NCI-H2029 (cell line): Measurements from ENCODE around the gene SYT15B.
"Not testable (repeated sequence)": the region's sequence is repeated elsewhere in the genome, so short reads cannot be mapped to it uniquely, and the experiment has no call there.

Experiments
- DNase-seq: peaks from one replicate; lab custom pipeline; 2025; lab: John Stamatoyannopoulos, UW

The SYT15B gene

DNA sequence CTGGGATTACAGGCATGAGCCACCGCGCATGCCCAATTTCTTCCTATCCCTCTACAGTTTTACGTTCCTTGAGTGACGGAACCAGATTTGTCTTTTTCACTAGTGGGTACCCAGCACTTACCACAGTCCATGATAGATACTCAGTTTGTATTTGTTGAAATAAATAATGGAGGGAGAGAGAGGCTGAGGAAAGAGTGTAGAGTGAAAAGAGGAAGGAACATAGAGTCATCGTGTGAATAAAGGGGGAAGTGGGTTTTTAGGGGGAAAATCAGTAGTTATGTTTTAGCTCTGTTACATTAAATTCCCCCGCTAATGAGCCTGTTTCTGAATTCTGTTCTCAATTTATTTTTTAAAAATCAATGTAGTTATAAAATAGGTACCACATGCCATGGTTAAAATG lies 37.7 kb downstream of the SYT15B start:
- DNase-seq = not testable (repeated sequence)

DNA sequence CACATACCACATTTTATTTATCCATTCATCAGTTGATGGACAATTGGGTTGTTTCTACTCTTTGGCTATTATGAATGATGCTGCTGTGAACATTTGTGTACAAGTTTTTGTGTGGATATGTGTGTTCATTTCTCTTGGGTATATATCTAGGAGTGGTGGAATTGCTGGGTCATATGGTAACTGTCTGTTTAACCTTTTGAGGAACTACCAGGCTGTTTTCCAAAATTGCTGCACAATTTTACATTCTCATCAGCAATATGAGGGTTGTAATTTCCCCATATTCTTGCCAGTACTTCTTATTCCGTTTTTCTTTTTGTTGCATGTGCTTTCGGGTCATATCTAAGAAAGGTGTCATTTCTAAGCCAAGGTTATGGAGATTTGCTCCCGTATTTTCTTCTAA lies 38.3 kb downstream of the SYT15B start:
- not testable (repeated sequence) for DNase-seq

DNA sequence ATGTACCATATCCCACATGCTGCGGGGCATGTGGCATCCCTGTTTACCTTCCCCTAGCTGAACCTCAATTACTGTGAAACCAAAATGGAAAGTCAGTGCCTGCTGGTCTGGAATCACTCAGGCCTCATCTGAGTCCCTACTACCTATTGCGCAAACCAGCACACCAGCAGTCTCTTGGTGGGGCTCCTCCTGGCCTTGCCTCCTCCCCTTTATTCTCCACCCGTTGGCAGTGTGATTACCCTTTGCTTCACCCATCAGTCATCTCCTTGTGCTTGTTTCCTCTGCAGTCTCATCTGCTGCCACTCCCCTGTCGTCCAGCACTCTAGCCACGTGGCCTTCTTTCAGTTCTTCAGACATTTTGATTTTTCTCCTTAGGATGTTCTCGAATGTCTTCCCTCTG lies 39.3 kb downstream of the SYT15B start:
- not testable (repeated sequence) for DNase-seq

DNA sequence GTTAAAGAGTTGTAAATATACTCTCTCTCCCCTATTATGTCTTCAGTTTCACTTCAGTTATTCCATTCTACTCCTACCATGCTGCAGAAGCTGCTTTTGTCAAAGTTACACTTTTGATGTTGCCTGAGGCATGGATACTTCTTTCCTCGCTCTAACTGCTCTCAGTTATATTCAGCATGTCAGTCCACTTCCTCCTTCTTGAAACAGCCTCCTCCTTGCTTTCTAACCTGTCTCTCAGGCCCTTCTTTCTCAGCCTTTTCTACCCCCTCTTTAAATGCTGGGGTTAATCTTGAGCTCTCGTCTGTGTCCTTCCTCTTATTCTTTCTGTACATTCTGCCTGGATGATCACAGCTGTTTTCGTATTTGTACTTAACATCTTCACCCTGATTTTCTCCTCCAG lies 40.0 kb downstream of the SYT15B start:
- not testable (repeated sequence) for DNase-seq

DNA sequence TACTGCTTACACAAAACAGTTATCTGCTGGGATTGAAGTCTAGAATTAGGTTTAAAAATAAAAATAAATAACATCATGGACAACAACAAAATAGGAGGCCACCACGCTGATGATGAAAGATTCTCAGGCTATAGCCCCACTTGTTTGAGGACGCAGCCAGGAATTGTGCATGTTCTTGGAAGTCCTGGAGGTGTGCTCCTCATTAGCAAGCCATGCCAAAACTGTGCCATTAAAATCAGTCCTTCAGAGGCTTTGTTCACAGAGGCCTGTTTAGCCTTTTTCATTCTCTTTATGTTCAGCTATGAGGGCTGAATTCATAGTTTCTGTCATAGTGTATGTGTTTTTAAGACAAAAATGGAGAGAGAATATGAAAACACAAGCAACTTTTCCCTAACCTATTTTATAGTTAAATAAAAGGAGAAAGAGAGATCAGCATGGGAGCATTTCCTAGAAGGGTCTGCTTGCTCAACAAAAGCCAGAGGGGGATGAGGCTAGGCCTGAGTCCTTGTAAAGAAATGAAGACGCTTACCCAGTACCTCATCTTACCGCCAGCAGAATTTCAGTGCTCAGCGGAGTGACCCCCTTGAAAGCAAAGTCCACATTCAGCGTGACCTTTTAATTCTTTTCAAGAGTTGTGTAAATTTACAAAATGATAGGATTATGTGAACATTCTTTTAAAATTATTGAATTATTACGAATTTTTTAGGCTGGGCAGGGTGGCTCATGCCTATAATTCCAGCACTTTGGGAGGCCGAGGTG lies 46.2 kb downstream of the SYT15B start:
- DNase-seq = not testable (repeated sequence)
